HepG2 (cell line): ENCODE data around the gene TFRC. TPM values are rescaled to one million over a fixed set of nuclear protein-coding genes. Genes with fewer than 3 reads are reported as not detected.

Experiments used
- AGO2 ChIP-seq: fragments of 200-400 bp; formaldehyde crosslinking; optimal IDR thresholded peaks from 2 replicates; pipeline ENCODE3; 2017; ENCODE audit warnings: mild to moderate bottlenecking, low read depth, low read length, moderate library complexity
- CBX5 ChIP-seq: sonication (generic); formaldehyde crosslinking; IDR thresholded peaks from 2 replicates; pipeline ENCODE4 v1.4.0; 2020; ENCODE audit warnings: missing genetic modification reagents, borderline replicate concordance
- HDAC1 ChIP-seq: sonication (generic); formaldehyde crosslinking; IDR thresholded peaks from 2 replicates; pipeline ENCODE4 v1.5.1; 2020; ENCODE audit warnings: mild to moderate bottlenecking, missing genetic modification reagents
- ISX ChIP-seq: sonication (generic); formaldehyde crosslinking; conservative IDR thresholded peaks from 2 replicates; pipeline ENCODE4 v1.5.0; 2020; ENCODE audit warnings: missing genetic modification reagents
- KLF16 ChIP-seq, 2 experiments: sonication (generic) in 1 of 2; formaldehyde crosslinking in 1 of 2; IDR thresholded peaks; 2 replicates each; pipeline versions ENCODE4 v1.6.1 to v1.8.0; 2016 to 2023; ENCODE audit warnings: missing genetic modification reagents in 2 of 2, missing compliant biosample characterization in 1 of 2
- PPARG ChIP-seq: conservative IDR thresholded peaks from 2 replicates; pipeline ENCODE4 v1.6.1; 2016; ENCODE audit warnings: missing biosample characterization, missing genetic modification reagents
- RBFOX2 ChIP-seq: fragments of 200-400 bp; formaldehyde crosslinking; IDR thresholded peaks from 2 replicates; pipeline ENCODE4 v1.6.1; 2017; ENCODE audit warnings: low read depth, mild to moderate bottlenecking, low read length
- SALL1 ChIP-seq: sonication (generic); formaldehyde crosslinking; IDR thresholded peaks from 2 replicates; pipeline ENCODE4 v1.8.0; 2022; ENCODE audit warnings: mild to moderate bottlenecking, missing genetic modification reagents
- THRA ChIP-seq: sonication (generic); formaldehyde crosslinking; IDR thresholded peaks from 2 replicates; pipeline ENCODE4 v1.4.0; 2020; ENCODE audit warnings: missing genetic modification reagents, borderline replicate concordance
- ZNF160 ChIP-seq: sonication (generic); formaldehyde crosslinking; IDR thresholded peaks from 2 replicates; pipeline ENCODE4 v1.8.0; 2022; ENCODE audit warnings: mild to moderate bottlenecking, inconsistent platforms, missing genetic modification reagents
- ZNF207 ChIP-seq: fragments of 450-650 bp; IDR thresholded peaks from 2 replicates; pipeline ENCODE4 v1.6.1; 2016; ENCODE audit warnings: antibody characterized with exemption, borderline replicate concordance
- ZNF441 ChIP-seq: sonication (generic); formaldehyde crosslinking; IDR thresholded peaks from 2 replicates; pipeline ENCODE4 v1.7.0; 2021; ENCODE audit warnings: missing genetic modification reagents, borderline replicate concordance
- ZNF530 ChIP-seq: sonication (generic); formaldehyde crosslinking; IDR thresholded peaks from 2 replicates; pipeline ENCODE4 v1.5.0; 2020; ENCODE audit warnings: low read depth, mild to moderate bottlenecking, missing genetic modification reagents
- ZNF674 ChIP-seq: sonication (generic); formaldehyde crosslinking; IDR thresholded peaks from 2 replicates; pipeline ENCODE4 v1.5.0; 2020; ENCODE audit warnings: low read depth, mild to moderate bottlenecking, missing genetic modification reagents
- ZNF878 ChIP-seq: sonication (generic); formaldehyde crosslinking; IDR thresholded peaks from 2 replicates; pipeline ENCODE4 v1.8.1; 2023; ENCODE audit warnings: mild to moderate bottlenecking, missing genetic modification reagents, moderate library complexity
- polyA plus RNA-seq, 8 experiments: library from polyadenylated mRNA; depleted of rRNA in 3 of 8; stranded (reverse) in 7 of 8; unstranded in 1 of 8; fragments of >200 nt; fragmentation: Illumina TruSeq in 4 of 8; extraction: Trizol in 4 of 8; gene quantifications; 2 replicates each; pipeline versions ENCODE4 v1.2.1 to v1.2.3, GENCODE V29; 2011 to 2016; ENCODE audit warnings: low read depth in 4 of 8, missing spikeins in 1 of 8, mixed read lengths in 1 of 8; ENCODE audit not compliant: insufficient read depth in 1 of 8
- total RNA-seq, 5 experiments: library from RNA; depleted of rRNA; stranded (reverse); fragments of >200 nt; fragmentation: Illumina TruSeq; extraction: Trizol; gene quantifications; 2 replicates each; pipeline ENCODE4 v1.2.3, GENCODE V29; 2016; ENCODE audit warnings: low read depth in 1 of 5
- TF ChIP-seq, protein P1 (sequence below), 2 experiments: sonication (generic) in 1 of 2; formaldehyde crosslinking in 1 of 2; IDR thresholded peaks; 2 replicates each; pipeline versions ENCODE4 v1.4.0 to v1.6.1; 2016 to 2020; ENCODE audit warnings: borderline replicate concordance in 1 of 2, low read depth in 1 of 2, mild to moderate bottlenecking in 1 of 2, missing genetic modification reagents in 1 of 2
- TF ChIP-seq, protein P2 (sequence below): sonication (generic); formaldehyde crosslinking; IDR thresholded peaks from 2 replicates; pipeline ENCODE4 v1.4.0; 2020; ENCODE audit warnings: mild to moderate bottlenecking, missing genetic modification reagents
- TF ChIP-seq, protein P3 (sequence below): sonication (generic); formaldehyde crosslinking; conservative IDR thresholded peaks from 2 replicates; pipeline ENCODE4 v1.4.0; 2020; ENCODE audit warnings: missing genetic modification reagents

TFRC gene
- total and polyA plus RNA-seq, 2 of the 13 experiments (the other 11 are each of a cell fraction or from before 2014, with no cell fraction given) = 188 to 274 TPM

DNA sequence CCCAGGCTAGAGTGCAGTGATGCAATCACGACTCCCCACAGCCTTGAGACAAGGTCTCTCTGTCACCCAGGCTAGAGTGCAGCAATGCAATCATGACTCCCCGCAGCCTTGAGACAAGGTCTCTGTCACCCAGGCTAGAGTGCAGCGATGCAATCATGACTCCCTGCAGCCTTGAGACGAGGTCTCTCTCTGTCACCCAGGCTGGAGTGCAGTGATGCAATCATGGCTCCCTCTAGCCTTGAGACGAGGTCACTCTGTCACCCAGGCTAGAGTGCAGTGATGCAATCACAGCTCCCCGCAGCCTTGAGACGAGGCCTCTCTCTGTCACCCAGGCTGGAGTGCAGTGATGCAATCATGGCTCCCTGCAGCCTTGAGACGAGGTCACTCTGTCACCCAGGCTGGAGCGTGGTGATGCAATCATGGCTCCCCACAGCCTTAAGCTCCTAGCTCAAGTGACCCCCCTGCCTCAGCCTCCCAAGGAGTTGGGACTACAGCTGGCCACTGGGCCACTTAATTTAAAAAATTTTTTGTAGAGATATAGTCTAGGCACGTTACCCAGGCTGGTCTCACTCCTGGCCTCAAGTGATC is 26.1 kb downstream of the TFRC start (continued):
- TF ChIP-seq, protein P1, sequence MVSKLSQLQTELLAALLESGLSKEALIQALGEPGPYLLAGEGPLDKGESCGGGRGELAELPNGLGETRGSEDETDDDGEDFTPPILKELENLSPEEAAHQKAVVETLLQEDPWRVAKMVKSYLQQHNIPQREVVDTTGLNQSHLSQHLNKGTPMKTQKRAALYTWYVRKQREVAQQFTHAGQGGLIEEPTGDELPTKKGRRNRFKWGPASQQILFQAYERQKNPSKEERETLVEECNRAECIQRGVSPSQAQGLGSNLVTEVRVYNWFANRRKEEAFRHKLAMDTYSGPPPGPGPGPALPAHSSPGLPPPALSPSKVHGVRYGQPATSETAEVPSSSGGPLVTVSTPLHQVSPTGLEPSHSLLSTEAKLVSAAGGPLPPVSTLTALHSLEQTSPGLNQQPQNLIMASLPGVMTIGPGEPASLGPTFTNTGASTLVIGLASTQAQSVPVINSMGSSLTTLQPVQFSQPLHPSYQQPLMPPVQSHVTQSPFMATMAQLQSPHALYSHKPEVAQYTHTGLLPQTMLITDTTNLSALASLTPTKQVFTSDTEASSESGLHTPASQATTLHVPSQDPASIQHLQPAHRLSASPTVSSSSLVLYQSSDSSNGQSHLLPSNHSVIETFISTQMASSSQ (IDR thresholded peaks at IDR 0.05; ENCODE audit: low read depth) = peak; percentile 70
- TF ChIP-seq, protein P1 (CRISPR knock-in tag; IDR thresholded peaks at IDR 0.05; ENCODE audit: borderline replicate concordance) = peak; percentile 94
- TF ChIP-seq, protein P2, sequence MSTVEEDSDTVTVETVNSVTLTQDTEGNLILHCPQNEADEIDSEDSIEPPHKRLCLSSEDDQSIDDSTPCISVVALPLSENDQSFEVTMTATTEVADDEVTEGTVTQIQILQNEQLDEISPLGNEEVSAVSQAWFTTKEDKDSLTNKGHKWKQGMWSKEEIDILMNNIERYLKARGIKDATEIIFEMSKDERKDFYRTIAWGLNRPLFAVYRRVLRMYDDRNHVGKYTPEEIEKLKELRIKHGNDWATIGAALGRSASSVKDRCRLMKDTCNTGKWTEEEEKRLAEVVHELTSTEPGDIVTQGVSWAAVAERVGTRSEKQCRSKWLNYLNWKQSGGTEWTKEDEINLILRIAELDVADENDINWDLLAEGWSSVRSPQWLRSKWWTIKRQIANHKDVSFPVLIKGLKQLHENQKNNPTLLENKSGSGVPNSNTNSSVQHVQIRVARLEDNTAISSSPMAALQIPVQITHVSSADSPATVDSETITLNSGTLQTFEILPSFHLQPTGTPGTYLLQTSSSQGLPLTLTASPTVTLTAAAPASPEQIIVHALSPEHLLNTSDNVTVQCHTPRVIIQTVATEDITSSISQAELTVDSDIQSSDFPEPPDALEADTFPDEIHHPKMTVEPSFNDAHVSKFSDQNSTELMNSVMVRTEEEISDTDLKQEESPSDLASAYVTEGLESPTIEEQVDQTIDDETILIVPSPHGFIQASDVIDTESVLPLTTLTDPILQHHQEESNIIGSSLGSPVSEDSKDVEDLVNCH (CRISPR knock-in tag) = no peak
- TF ChIP-seq AGO2 (no peak), CBX5 (CRISPR knock-in tag) (peak; percentile 94; the same call in 1 of the 2 replicates), ZNF530 (CRISPR knock-in tag) (peak; percentile 46; the same call in 1 of the 2 replicates), SALL1 (CRISPR knock-in tag) (peak; percentile 100), THRA (CRISPR knock-in tag) (peak; percentile 99), ZNF441 (CRISPR knock-in tag) (no peak), ZNF878 (CRISPR knock-in tag) (peak; percentile 93; the same call in 1 of the 2 replicates), RBFOX2 (no peak), PPARG (CRISPR knock-in tag) (peak; percentile 91), ZNF674 (no peak), ISX (CRISPR knock-in tag) (no peak), ZNF160 (peak; percentile 65; the same call in 1 of the 2 replicates), KLF16 (CRISPR knock-in tag; IDR thresholded peaks at IDR 0.05) (peak in 1 of 2 experiments; percentile 97; a peak in 2 of 4 replicates), HDAC1 (CRISPR knock-in tag) (peak; percentile 99), ZNF207 (no peak)
- TF ChIP-seq, protein P3, sequence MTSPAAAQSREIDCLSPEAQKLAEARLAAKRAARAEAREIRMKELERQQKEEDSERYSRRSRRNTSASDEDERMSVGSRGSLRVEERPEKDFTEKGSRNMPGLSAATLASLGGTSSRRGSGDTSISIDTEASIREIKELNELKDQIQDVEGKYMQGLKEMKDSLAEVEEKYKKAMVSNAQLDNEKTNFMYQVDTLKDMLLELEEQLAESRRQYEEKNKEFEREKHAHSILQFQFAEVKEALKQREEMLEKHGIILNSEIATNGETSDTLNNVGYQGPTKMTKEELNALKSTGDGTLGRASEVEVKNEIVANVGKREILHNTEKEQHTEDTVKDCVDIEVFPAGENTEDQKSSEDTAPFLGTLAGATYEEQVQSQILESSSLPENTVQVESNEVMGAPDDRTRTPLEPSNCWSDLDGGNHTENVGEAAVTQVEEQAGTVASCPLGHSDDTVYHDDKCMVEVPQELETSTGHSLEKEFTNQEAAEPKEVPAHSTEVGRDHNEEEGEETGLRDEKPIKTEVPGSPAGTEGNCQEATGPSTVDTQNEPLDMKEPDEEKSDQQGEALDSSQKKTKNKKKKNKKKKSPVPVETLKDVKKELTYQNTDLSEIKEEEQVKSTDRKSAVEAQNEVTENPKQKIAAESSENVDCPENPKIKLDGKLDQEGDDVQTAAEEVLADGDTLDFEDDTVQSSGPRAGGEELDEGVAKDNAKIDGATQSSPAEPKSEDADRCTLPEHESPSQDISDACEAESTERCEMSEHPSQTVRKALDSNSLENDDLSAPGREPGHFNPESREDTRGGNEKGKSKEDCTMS (CRISPR knock-in tag) = no peak
